Head of caudate nucleus (tissue), 42 donors: ENCODE results near the gene SMPDL3A.
"Not testable (repeated sequence)": the region's sequence is repeated elsewhere in the genome, so short reads cannot be mapped to it uniquely, and the experiment has no call there.

Source experiments
- DNase-seq, 42 donors: peaks; one replicate each; pipeline versions ENCODE4 v3.0.0 to v3.0.0-alpha.2; 2020 to 2021; ENCODE audit warnings: mixed read lengths in 7 of 42
- intact Hi-C: fragments of 100-400 bp; cut with DNase I; formaldehyde crosslinking; loops from one replicate; pipeline ENCODE4 v1.15.0; 2022

The SMPDL3A gene, protein sequence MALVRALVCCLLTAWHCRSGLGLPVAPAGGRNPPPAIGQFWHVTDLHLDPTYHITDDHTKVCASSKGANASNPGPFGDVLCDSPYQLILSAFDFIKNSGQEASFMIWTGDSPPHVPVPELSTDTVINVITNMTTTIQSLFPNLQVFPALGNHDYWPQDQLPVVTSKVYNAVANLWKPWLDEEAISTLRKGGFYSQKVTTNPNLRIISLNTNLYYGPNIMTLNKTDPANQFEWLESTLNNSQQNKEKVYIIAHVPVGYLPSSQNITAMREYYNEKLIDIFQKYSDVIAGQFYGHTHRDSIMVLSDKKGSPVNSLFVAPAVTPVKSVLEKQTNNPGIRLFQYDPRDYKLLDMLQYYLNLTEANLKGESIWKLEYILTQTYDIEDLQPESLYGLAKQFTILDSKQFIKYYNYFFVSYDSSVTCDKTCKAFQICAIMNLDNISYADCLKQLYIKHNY

DNA sequence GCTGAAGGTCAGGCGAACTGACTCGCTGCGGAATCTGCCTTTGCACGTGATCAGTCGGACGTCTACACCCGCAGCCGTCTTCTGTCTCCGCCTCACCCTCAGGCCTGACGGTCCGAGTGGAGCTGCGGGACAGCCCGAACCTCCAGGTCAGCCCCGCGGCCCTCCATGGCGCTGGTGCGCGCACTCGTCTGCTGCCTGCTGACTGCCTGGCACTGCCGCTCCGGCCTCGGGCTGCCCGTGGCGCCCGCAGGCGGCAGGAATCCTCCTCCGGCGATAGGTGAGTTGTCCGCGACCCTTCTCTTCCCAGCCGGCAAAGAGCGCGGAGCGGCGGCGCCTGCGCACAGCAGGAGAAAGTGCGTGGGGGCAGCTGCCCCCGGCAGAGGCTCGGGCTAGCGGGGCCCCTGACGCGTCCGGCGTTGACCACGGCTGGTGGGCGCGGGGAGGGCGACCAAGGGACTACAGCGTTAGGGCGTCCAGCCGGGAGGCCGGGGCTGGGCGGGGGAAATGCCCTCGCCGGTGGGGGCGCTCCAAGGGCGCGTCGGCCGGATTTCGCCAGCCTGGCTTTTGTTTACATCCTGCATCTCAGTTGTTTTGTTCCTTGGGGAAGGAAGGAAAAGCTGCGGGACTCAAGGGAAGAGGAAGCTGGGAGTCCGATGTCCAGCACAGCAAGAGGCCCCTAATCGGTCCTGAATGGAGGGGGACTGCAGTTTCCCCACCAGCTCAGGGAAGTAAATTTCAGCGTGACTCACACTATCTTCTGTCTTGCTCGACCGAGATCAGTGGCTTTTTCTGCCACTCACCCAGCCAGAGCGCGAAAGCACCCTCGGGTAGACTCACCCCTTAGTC is at the start of gene SMPDL3A:
Gene SMPDL3A, plus strand, starts transcription at position 77 of the 846 bp plus-strand sequence. Its CDS starts 89 bp downstream, at position 166.
- intact Hi-C loops, result loop anchor here (10.0 kb wide), 1 partner anchor 45 kb away; no protein-coding TSS in a partner anchor
- peak; percentile 46 to 89 (median 78) for DNase-seq

DNA sequence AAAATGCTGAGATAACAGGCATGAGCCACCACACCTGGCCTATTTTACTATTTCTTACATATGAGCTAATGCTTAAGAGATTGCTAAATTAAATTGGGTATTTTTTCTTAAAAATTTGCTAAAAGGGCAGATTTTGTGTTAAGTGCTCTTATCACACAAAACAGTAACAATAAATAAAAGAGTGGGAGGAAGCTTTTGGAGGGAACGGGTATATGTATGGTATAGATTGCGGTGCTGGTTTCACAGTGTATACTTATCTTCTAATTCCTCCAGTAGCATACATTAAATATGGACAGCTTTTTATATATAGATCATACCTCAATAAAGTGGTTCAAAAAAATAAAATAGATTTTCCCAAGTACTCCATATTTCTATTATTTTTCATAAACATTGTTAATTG is 49.0 kb upstream of the SMPDL3A start:
- intact Hi-C loops, result no loop called here
- DNase-seq, result no peak

DNA sequence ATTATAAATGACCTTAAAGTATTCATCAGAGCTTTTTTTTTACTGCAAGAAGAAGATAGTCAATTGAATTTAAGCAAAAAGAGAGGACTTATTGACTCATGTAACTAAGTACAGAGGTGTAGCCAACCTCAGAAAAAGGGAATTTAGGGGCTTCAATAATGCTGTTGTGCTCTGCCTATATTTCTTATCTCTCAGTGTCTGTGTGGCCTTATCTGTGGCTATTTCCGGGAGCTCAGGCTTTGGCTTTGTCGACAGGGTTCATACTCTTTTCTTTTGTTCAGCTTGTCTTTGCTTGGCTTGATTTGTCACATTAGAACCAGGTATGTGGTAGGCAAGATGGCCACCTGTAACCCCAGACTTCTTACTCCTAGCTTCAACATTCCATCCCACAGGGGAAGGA is 48.1 kb upstream of the SMPDL3A start:
- DNase-seq, result no peak
- intact Hi-C loops, result no loop called here

DNA sequence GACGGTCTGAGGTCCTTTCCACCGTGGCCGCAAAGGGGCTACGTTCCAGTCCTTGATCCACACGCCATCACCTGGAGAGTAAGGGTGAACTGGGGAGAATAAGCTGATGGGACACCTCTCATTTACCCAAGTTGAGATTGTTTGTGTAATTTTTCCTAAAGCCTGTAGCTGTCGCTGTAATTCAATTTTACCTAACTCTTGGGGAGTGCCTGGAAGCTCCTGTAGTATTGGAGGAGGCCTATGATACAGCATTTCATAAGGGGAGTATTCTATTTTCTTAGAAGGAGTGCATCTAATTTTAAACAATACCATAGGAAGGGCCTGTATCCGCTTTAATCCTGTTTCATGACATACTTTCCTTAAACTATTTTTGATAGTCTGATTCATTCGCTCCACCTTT is 44.8 kb upstream of the SMPDL3A start:
- intact Hi-C loops, DNase-seq: not testable (repeated sequence)

DNA sequence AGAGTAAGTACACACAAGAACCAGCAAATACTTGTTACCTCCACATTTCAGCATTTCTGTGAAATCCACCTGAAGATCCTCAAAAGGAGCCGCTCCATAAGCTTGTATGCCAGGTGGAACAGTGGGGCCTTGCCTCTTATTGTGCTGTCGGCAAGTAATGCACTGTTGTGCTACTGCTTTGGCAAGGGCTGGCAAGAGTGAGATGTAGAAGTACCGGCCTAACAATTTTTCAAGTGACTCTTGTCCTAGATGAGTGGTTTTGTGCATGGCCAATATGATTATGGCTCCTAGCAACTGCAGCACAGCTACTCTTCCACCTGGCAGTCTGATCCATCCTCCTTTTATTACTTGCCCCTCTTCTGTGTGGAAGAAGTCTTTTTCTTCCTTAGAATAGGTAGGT is 44.2 kb upstream of the SMPDL3A start:
- DNase-seq, intact Hi-C loops: not testable (repeated sequence)

DNA sequence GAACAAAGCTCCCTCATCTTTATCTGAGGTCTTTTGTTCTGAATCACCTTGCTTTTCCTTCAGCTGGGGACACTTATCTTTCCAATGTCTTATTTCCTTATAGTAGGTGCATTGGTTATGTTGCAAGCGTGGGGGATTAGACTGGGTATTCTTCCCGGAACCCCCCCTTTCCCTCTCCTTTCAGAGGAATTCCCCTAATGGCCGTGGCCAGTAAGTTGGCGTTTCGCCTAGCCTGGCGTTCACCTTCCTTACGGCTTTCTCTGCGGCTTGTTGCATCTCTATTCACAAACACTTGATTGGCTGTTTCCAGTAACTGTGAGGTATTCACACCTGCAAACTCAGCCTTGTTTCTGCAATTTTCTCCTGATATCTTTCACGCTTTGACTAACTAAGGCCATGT is 42.4 kb upstream of the SMPDL3A start:
- DNase-seq, result no peak
- intact Hi-C loops, result no loop called here

DNA sequence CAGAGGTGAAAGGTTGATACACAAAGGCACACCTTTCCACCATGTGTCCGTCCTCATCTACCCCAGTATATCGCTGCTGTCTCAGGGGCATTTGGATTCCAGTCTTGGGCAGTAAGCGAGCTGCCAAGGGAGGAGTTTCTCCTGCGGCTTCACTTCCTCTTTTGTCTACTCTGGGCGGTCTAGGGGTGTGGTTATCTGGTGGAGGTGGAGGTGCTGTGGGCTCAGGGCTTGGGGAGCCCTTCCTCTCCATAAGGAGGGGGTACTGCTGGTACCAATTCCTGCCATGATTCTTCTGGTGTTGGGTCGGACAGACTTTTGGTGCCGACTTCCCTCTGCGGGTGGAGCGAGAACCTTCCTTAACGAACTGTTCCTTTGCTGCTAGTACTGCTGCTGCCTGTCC is 41.5 kb upstream of the SMPDL3A start:
- DNase-seq, result no peak
- intact Hi-C loops, result no loop called here

DNA sequence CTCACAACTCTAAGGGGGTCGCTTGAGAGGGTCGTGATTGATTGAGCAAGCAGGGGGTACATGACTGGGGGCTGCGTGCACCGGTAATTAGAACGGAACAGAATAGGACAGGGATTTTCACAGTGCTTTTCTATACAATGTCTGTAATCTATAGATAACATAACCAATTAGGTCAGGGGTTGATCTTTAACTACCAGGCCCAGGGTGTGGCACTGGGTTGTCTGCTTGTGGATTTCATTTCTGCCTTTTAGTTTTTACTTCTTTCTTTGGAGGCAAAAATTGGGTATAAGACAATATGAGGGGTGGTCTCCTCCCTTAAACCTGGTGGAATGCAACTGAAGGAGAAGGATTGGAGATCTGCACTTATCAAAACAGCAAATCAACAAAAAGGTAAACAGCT is 40.1 kb upstream of the SMPDL3A start:
- DNase-seq, intact Hi-C loops: not testable (repeated sequence)

DNA sequence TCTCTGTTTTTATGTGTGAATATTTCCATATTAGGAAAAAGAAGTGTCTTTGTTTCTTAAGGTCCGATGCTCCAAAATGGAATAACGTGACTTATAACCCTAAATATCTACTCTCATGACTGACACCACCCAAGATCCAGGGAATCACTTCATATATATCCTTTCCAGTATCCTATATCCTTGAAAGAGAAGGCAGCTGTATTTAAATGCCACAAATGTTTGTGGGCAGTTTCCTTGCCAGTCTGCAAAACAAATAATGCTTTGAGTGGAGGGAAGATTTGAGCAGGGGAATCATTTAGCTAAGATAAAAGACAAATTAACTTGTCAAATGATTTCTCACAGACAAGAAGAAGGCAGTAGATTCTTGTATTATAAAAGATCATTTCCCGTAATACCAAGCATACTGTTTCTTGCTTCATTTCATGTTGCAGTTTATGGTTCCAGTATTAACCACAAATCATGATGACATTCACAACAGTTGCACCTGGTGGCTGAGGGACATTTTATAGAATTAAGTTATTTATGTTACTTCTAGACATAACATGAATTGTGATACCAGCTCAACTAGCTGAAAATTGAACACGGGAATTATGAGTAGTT is 39.5 kb upstream of the SMPDL3A start:
- DNase-seq, result no peak
- intact Hi-C loops, result no loop called here

DNA sequence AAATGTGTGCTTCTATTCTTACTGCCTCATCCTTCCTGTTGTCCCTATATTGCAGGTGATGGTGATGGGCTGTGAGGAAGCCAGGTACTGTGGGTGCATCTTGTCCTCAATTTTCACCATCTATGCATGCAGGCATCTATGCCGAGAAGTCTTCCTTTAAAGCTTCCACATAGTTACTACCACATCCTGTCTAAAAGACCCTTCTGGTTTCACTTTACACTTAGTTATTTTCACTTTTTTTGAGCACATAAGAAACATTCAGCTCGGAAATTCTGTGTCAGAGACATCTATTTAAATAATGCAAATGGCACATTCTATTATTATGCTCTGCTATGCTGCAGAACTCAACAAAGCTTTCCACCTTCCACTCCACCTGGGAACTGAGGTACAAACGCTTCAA is 37.7 kb upstream of the SMPDL3A start:
- intact Hi-C loops, result no loop called here
- no peak for DNase-seq

DNA sequence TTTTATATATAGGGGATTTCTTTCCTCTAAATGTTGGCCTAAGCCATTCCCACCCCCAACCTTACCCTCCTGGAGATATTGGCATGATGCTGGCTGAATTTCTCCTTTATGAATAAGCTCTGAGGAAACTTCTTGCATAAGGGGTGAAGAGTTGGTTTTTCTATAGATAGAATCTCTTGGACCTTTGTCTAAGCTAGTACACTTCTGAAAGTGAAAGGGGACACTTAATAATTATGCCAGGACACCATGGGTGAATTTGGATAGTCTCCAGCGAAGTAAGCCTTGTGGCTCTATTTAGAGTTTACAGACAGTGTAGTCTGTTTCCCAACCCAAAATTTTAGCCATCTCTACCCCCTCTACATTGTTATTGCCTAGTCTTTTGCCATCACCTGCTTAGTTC is 36.6 kb upstream of the SMPDL3A start:
- intact Hi-C loops, result no loop called here
- no peak for DNase-seq

DNA sequence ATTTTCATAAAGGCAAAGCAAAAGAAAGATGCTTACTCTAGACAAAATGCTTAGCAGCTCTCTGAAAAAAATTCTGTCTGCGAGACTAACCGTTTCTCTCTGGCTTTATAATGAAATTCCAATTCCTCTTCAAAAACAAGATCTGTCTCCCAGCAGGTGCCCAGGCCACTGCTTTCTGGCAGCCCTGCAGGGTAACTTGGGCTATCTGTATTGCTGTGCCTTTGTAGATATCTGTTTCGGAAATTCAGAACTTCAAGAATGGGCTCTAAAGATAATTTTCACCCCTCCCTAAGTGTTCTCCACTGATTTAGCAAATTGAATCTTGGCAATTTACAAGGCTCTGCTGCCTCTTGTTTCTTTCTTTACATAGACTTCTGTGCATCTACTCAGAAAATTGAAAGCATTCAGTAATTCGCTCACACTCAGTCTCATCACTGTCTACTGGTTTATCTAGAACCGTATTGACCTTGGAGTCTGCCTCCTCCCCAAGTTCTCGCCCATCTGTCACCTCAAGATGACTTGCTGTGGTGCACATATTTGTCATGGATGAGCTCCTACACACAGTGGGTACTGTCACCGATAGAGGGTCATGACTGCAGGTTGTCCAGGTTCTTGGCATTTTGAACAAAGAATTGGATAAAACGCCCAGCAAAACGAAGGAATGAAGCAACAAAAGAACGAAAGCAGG is 35.9 kb upstream of the SMPDL3A start:
- peak in 1 of 42 donors; percentile 25 for DNase-seq
- intact Hi-C loops, result no loop called here

DNA sequence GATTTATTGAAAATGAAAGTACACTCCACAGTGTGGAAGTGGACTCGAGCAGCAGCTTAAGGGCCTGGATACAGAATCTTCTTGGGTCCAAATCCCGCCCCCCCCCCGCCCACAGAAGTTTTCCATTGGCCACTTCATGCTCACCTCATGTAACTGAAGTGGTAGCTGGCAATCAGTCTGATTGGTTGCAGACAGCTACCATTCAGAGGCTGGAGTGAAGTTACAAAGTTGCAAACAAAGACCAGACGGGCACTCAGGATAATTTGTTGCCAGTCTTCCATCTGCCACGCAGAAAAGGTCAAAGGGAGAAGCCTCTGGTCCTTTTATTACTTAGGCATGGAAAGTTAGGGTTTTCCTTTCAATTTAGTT is 35.4 kb upstream of the SMPDL3A start:
- intact Hi-C loops, result no loop called here
- peak in 1 of 42 donors; percentile 45 for DNase-seq

DNA sequence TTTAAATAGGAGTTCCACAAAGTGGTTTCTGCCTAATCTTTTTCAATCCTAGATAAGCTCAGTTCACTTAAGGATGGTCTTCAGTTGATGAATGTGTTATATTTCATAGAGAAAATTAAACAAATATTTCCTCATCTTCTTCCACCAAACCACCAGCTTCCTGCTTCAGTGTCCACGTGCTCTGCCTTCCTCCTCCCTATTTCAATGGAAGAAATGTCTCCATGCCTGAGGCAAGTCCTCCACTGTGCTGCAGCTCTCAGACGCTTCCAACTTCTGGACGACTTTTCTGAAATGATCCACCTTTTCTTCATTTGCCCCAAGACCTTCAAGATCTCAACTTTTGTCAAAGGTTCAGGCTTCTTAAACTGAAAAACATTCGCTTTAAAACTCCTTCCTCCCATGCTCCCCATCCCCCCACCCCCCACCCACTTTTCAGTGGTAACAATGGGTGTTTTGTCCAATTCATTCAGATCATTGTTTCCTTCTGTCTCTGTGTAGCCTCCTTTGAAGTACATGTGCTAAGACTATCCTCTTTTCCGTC is 34.8 kb upstream of the SMPDL3A start:
- peak in 1 of 42 donors; percentile 31 for DNase-seq

DNA sequence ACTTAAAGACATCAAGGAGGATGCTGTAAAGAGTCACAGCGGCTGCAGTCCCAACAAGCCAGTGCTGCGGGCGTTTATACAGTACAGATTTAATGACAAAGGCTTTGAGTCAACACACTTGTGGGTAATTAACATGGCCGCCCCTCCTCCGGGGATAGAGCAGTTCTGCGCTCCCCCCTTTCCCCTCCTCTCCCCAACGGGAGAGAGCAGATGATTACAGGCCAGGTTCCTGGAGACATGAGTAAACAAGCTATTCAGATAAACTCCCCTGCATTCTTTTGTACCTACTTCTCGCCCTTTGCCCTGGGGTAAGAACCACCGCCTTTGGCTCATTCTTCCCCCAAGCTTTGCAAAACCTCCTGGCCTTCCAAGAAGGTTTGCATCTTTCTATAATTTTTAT is 33.2 kb upstream of the SMPDL3A start:
- intact Hi-C loops, result no loop called here
- no peak for DNase-seq

More for the DNA sequence above, 34.8 kb upstream of the SMPDL3A start:
- intact Hi-C loops, result no loop called here

DNA sequence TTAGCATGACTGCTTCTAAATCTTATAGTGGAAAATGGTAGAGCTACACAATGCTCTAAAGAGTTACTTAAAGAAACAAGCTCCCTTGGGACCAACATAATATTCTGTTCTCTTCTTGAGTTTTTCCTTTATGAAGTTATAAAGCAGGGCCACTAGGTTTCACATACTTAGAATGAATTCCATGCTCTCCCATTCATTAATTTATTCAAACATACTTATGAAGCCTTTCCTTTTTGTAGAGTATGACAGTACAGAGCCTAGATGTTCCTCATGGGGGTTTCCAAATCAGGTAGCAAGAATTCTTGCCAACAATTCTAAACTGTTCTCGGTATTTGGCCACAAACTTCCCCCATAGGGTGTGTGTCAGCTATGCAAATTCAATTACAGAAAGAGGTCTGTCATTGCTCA is 30.1 kb upstream of the SMPDL3A start:
- DNase-seq, result no peak
- intact Hi-C loops, result no loop called here

DNA sequence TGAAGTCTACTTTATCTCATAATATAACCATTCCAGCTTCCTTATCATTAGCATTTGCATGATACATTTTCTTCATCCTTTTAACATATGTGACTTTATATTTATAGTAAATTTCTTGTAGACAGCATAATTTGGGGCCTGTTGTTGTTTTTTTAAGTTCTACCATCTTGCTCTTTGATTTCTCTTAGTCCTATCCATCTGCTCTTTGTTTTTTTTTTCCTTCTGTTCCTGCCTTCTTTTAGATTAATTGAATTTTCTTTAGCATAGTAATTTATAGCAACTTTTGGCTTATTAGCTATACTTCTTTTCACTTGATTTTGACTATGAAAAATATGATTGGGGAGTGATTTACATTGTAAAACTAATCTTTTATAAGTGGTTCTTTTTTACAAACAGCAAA is 28.7 kb upstream of the SMPDL3A start:
- intact Hi-C loops, result no loop called here

DNA sequence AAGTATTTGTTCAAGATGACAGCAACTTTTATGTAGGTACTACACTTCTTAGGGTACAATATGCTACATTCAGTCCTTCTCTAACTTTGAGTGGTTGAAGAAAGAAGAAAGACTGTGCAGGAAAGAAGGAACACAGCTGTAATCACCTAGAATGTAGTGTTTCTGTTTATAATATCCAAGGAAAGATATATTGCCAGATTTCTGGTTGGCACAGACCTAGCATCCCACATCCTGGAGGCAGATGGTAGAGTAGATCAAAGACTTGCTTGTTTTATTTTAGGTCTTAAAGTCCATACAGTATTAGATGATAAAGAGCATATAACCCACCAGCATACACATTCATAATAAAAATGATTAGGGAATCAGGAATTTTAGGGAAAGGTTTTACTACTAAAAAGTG is 22.8 kb upstream of the SMPDL3A start:
- DNase-seq, result no peak

More for the DNA sequence above, 28.7 kb upstream of the SMPDL3A start:
- no peak for DNase-seq

More for the DNA sequence above, 22.8 kb upstream of the SMPDL3A start:
- intact Hi-C loops, result no loop called here
